ENCODE data around the gene POLH.
A peak's percentile ranks its signal among the peaks of the same experiment; 100 is the strongest.
"Not testable (repeated sequence)": the region's sequence is repeated elsewhere in the genome, so short reads cannot be mapped to it uniquely, and the experiment has no call there.

Gene POLH

GRCh38 chr6:43575772-43576551, at the start of gene POLH, which contains the start of gene XPO5:
TSS of gene POLH (plus strand) at chr6:43576185. CDS start at chr6:43582320, 6,135 bp downstream.
TSS of gene XPO5 (minus strand) at chr6:43576038. CDS start at chr6:43575864, 174 bp downstream.
- DNase-seq, result peak; percentile 93

GRCh38 chr6:43532201-43532600, 43.8 kb upstream of the POLH start:
- DNase-seq, result no peak

GRCh38 chr6:43538986-43539385, 37.0 kb upstream of the POLH start:
- DNase-seq, result not testable (repeated sequence)

- not testable (repeated sequence) for DNase-seq
Measured at GRCh38 chr6:43539409-43539808, 36.6 kb upstream of the POLH start.

- no peak for DNase-seq
Measured at GRCh38 chr6:43540507-43540906, 35.5 kb upstream of the POLH start.

- no peak for DNase-seq
Measured at GRCh38 chr6:43541774-43542471, 34.1 kb upstream of the POLH start.

GRCh38 chr6:43544461-43544860, 31.5 kb upstream of the POLH start:
- no peak for DNase-seq

GRCh38 chr6:43547222-43547621, 28.8 kb upstream of the POLH start:
- DNase-seq, result no peak

- not testable (repeated sequence) for DNase-seq
Measured at GRCh38 chr6:43557620-43558019, 18.4 kb upstream of the POLH start.

GRCh38 chr6:43559328-43559727, 16.7 kb upstream of the POLH start:
- no peak for DNase-seq

GRCh38 chr6:43570876-43571441, 5.0 kb upstream of the POLH start:
- no peak for DNase-seq

- DNase-seq, result no peak
Measured at GRCh38 chr6:43572015-43572414, 4.0 kb upstream of the POLH start.

GRCh38 chr6:43575105-43575771, 747 bp upstream of the POLH start:
- DNase-seq, result peak; percentile 11

- DNase-seq, result no peak
Measured at GRCh38 chr6:43578748-43579147, 2.8 kb downstream of the POLH start.

- no peak for DNase-seq
Measured at GRCh38 chr6:43579171-43579570, 3.2 kb downstream of the POLH start.

GRCh38 chr6:43582911-43583310, 6.9 kb downstream of the POLH start:
- no peak for DNase-seq

GRCh38 chr6:43584892-43585570, 9.0 kb downstream of the POLH start:
- DNase-seq, result no peak

- DNase-seq, result no peak
Measured at GRCh38 chr6:43588194-43588593, 12.2 kb downstream of the POLH start.

GRCh38 chr6:43589564-43589963, 13.6 kb downstream of the POLH start:
- not testable (repeated sequence) for DNase-seq

GRCh38 chr6:43593938-43594337, 18.0 kb downstream of the POLH start:
- DNase-seq, result no peak

GRCh38 chr6:43600595-43600994, 24.6 kb downstream of the POLH start:
- no peak for DNase-seq

- DNase-seq, result no peak
Measured at GRCh38 chr6:43604174-43604573, 28.2 kb downstream of the POLH start.

GRCh38 chr6:43606019-43606418, 30.0 kb downstream of the POLH start:
- no peak for DNase-seq
